DOHH2 (cell line): Measurements from ENCODE around the gene BTBD1.

ENCODE experiments used
- EZH2phosphoT487 ChIP-seq: fragments of 200-600 bp; sonication (generic); IDR thresholded peaks from 2 replicates; pipeline ENCODE4 v1.6.1; 2017; ENCODE audit warnings: borderline replicate concordance, mild to moderate bottlenecking, antibody characterized with exemption, low read length, moderate library complexity, mixed read lengths
- TF ChIP-seq, protein P1 (sequence below): fragments of 200-600 bp; sonication (generic); IDR thresholded peaks from one replicate; pipeline ENCODE4 v1.5.1; 2014; ENCODE audit warnings: antibody characterized with exemption, mild to moderate bottlenecking, low read depth, low read length; ENCODE audit not compliant: poor library complexity, severe bottlenecking

GRCh38 chr15:83107841-83108181 is 40.8 kb upstream of the BTBD1 start:
- TF ChIP-seq, protein P1, sequence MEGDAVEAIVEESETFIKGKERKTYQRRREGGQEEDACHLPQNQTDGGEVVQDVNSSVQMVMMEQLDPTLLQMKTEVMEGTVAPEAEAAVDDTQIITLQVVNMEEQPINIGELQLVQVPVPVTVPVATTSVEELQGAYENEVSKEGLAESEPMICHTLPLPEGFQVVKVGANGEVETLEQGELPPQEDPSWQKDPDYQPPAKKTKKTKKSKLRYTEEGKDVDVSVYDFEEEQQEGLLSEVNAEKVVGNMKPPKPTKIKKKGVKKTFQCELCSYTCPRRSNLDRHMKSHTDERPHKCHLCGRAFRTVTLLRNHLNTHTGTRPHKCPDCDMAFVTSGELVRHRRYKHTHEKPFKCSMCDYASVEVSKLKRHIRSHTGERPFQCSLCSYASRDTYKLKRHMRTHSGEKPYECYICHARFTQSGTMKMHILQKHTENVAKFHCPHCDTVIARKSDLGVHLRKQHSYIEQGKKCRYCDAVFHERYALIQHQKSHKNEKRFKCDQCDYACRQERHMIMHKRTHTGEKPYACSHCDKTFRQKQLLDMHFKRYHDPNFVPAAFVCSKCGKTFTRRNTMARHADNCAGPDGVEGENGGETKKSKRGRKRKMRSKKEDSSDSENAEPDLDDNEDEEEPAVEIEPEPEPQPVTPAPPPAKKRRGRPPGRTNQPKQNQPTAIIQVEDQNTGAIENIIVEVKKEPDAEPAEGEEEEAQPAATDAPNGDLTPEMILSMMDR, result no peak
- TF ChIP-seq EZH2phosphoT487, result no peak
